Measurements from ENCODE around the gene IL21R. TPM values are rescaled to one million over a fixed set of nuclear protein-coding genes. Genes with fewer than 3 reads are reported as not detected.

The IL21R gene
- total and polyA plus RNA-seq, 2 donors (not counting 1 experiment from before 2014, with no cell fraction given), result 28.5 to 32.1 TPM

GRCh38 chr16:27498916-27499658 is 97.1 kb downstream of the IL21R start:
- CTCF ChIA-PET, result no interaction called here
- H2AFZ ChIP-seq (ENCODE audit: insufficient read depth, low read depth, low read length, poor library complexity, severe bottlenecking), result no peak overlapping the region
- Mint-ChIP-seq H3K27ac (no peak overlapping the region), H3K27me3 (no peaks in the 10 kb centered on the region), H3K9me3 (ENCODE audit: insufficient read depth) (no peaks in the 10 kb centered on the region), H3K4me1 (no peaks in the 10 kb centered on the region), H3K4me3 (no peak overlapping the region)
- no peak overlapping the region for H3K4me2 ChIP-seq (replicated peaks; ENCODE audit: low read depth, low read length, poor library complexity, severe bottlenecking)
- DNase-seq (no peak), ATAC-seq (ENCODE audit: low read depth) (no peak)
- POLR2A ChIA-PET, result no interaction called here
- intact Hi-C loops (cut with micrococcal nuclease), result no loop called here
- no peak for TF ChIP-seq EZH2 (IDR thresholded peaks at IDR 0.05; ENCODE audit: borderline replicate concordance, insufficient read depth, low read depth, low read length, poor library complexity, severe bottlenecking)
- TF ChIP-seq, protein P1, sequence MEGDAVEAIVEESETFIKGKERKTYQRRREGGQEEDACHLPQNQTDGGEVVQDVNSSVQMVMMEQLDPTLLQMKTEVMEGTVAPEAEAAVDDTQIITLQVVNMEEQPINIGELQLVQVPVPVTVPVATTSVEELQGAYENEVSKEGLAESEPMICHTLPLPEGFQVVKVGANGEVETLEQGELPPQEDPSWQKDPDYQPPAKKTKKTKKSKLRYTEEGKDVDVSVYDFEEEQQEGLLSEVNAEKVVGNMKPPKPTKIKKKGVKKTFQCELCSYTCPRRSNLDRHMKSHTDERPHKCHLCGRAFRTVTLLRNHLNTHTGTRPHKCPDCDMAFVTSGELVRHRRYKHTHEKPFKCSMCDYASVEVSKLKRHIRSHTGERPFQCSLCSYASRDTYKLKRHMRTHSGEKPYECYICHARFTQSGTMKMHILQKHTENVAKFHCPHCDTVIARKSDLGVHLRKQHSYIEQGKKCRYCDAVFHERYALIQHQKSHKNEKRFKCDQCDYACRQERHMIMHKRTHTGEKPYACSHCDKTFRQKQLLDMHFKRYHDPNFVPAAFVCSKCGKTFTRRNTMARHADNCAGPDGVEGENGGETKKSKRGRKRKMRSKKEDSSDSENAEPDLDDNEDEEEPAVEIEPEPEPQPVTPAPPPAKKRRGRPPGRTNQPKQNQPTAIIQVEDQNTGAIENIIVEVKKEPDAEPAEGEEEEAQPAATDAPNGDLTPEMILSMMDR (IDR thresholded peaks at IDR 0.05), result no peak
- H3K9ac ChIP-seq (ENCODE audit: low read length), result no peak overlapping the region
- no peaks in the 10 kb centered on the region for H3K4me1 ChIP-seq (ENCODE audit: control insufficient read depth in 2 of 2, insufficient read depth in 2 of 2, low read length in 2 of 2)
- 95% methylated on average over 14 of the region's 14 CpGs for WGBS (ENCODE audit: insufficient coverage)
- H3K79me2 ChIP-seq (ENCODE audit: control insufficient read depth, insufficient read depth, low read length), result no peaks in the 10 kb centered on the region
- H3K27ac ChIP-seq (ENCODE audit: low read length in 2 of 2), result no peak overlapping the region
- H3K27me3 ChIP-seq (replicated peaks in 1 of 4; ENCODE audit: control extremely low read depth in 1 of 4, control insufficient read depth in 3 of 4, insufficient read depth in 4 of 4, low read length in 3 of 4), result no peaks in the 10 kb centered on the region
- no peaks in the 10 kb centered on the region for H3K9me3 ChIP-seq (ENCODE audit: control extremely low read depth in 1 of 3, control insufficient read depth in 2 of 3, insufficient read depth in 1 of 3, low read length in 2 of 3)
- no peaks in the 10 kb centered on the region for H4K20me1 ChIP-seq (ENCODE audit: control insufficient read depth, insufficient read depth, low read length, poor library complexity, severe bottlenecking)
- peaks cover 2 to 90% of the 10 kb centered on the region in 2 experiments for H3K36me3 ChIP-seq (replicated peaks in 1 of 2; ENCODE audit: control extremely low read depth in 1 of 2, control insufficient read depth in 1 of 2, extremely low read depth in 1 of 2, insufficient read depth in 2 of 2, low read length in 1 of 2)
- H3K4me3 ChIP-seq (ENCODE audit: control extremely low read depth in 1 of 5, extremely low read depth in 1 of 5, insufficient read depth in 1 of 5, low read depth in 2 of 5, low read length in 4 of 5), result no peak overlapping the region

DNA sequence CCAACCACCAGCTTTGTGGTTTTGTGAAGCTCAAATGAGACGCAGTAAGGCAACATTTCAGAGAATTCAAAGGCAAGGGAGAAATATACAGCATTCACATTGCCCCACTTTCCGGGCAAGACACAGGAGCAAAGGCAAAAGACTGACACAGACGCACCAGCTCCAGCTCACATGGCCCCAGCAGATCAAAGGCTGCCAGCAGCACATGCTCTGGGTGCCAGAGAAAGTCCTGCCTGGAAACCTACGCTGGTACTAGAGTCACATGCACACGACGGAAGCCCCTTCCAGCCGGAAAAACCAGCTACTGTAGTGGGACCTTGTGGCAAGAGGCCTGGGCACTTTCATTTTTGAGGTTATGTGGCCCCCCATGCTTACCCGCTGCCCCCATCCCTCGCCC is 97.7 kb downstream of the IL21R start:
- CTCF ChIA-PET, result no interaction called here
- ATAC-seq (ENCODE audit: low read depth) (no peak), DNase-seq (no peak)
- no peaks in the 10 kb centered on the region for H4K20me1 ChIP-seq (ENCODE audit: control insufficient read depth, insufficient read depth, low read length, poor library complexity, severe bottlenecking)
- H3K9ac ChIP-seq (ENCODE audit: low read length), result no peak overlapping the region
- H3K9me3 Mint-ChIP-seq (ENCODE audit: insufficient read depth), result no peaks in the 10 kb centered on the region
- H3K4me1 Mint-ChIP-seq, result no peaks in the 10 kb centered on the region
- no peaks in the 10 kb centered on the region for H3K79me2 ChIP-seq (ENCODE audit: control insufficient read depth, insufficient read depth, low read length)
- H3K36me3 ChIP-seq (replicated peaks in 1 of 2; ENCODE audit: control extremely low read depth in 1 of 2, control insufficient read depth in 1 of 2, extremely low read depth in 1 of 2, insufficient read depth in 2 of 2, low read length in 1 of 2), result peaks cover 4 to 91% of the 10 kb centered on the region in 2 experiments
- POLR2A ChIA-PET, result no interaction called here
- no peaks in the 10 kb centered on the region for H3K4me1 ChIP-seq (ENCODE audit: control insufficient read depth in 2 of 2, insufficient read depth in 2 of 2, low read length in 2 of 2)
- TF ChIP-seq, protein P1 (IDR thresholded peaks at IDR 0.05), result no peak
- no peak for TF ChIP-seq EZH2 (IDR thresholded peaks at IDR 0.05; ENCODE audit: borderline replicate concordance, insufficient read depth, low read depth, low read length, poor library complexity, severe bottlenecking)
- H3K27ac Mint-ChIP-seq, result no peak overlapping the region
- H3K4me3 ChIP-seq (ENCODE audit: control extremely low read depth in 1 of 5, extremely low read depth in 1 of 5, insufficient read depth in 1 of 5, low read depth in 2 of 5, low read length in 4 of 5), result no peak overlapping the region
- intact Hi-C loops (cut with micrococcal nuclease), result no loop called here
- no peak overlapping the region for H3K4me2 ChIP-seq (replicated peaks; ENCODE audit: low read depth, low read length, poor library complexity, severe bottlenecking)
- H3K27me3 Mint-ChIP-seq, result no peaks in the 10 kb centered on the region
- WGBS (ENCODE audit: insufficient coverage), result 96% methylated on average over 7 of the region's 9 CpGs
- H3K27ac ChIP-seq (ENCODE audit: low read length in 2 of 2), result no peak overlapping the region
- H2AFZ ChIP-seq (ENCODE audit: insufficient read depth, low read depth, low read length, poor library complexity, severe bottlenecking), result no peak overlapping the region
- no peaks in the 10 kb centered on the region for H3K27me3 ChIP-seq (replicated peaks in 1 of 4; ENCODE audit: control extremely low read depth in 1 of 4, control insufficient read depth in 3 of 4, insufficient read depth in 4 of 4, low read length in 3 of 4)
- H3K4me3 Mint-ChIP-seq, result no peak overlapping the region
- H3K9me3 ChIP-seq (ENCODE audit: control extremely low read depth in 1 of 3, control insufficient read depth in 2 of 3, insufficient read depth in 1 of 3, low read length in 2 of 3), result no peaks in the 10 kb centered on the region
